GM12878 (cell line): ENCODE results near the gene SEC63. TPM values are rescaled to one million over a fixed set of nuclear protein-coding genes. Genes with fewer than 3 reads are reported as not detected.
"Not testable (repeated sequence)": the region's sequence is repeated elsewhere in the genome, so short reads cannot be mapped to it uniquely, and the experiment has no call there.

Experiments used
- ATAC-seq: fragments of 200-7000 bp; cut with Tn5 transposase; 3 replicates; pipeline ENCODE4 v1.9.1; 2020; ENCODE audit warnings: mild to moderate bottlenecking, moderate library complexity
- BruUV-seq: library from RNA; stranded (reverse); fragments of 400-500 nt; replicated peaks from 2 replicates; lab custom pipeline; 2021; lab: Mats Ljungman, UMichigan
- CTCF ChIA-PET: fragments of 300-600 bp; sonication (Branson Sonifier 250); formaldehyde crosslinking; extraction: SDS; loops from one replicate; lab custom pipeline; 2021; ENCODE audit warnings: inconsistent platforms; lab: Yijun Ruan, JAX
- POLR2A ChIA-PET: fragments of 350-600 bp; formaldehyde crosslinking; extraction: SDS; loops from one replicate; lab custom pipeline; 2021; ENCODE audit warnings: inconsistent platforms; lab: Charles Lee
- RAD21 ChIA-PET: fragments of 300-600 bp; sonication (Branson Sonifier 250); formaldehyde crosslinking; loops from one replicate; lab custom pipeline; 2023; ENCODE audit warnings: antibody characterized with exemption; ENCODE audit not compliant: unreplicated experiment; lab: Charles Lee
- SMC1A ChIA-PET: fragments of 300-600 bp; sonication (Branson Sonifier 250); formaldehyde crosslinking; loops from one replicate; lab custom pipeline; 2023; ENCODE audit not compliant: unreplicated experiment, uncharacterized antibody; lab: Charles Lee
- DNase-seq: peaks from one replicate; pipeline ENCODE4 v3.0.0-alpha.2; 2011; ENCODE audit warnings: low read depth, low spot score
- FAIRE-seq: peaks from 3 replicates; lab custom pipeline; 2011; peaks lifted over from hg19 to GRCh38; lab: Jason Lieb, UNC
- H2AFZ ChIP-seq: 2 replicates; pipeline ENCODE4 v1.6.0; 2011; ENCODE audit warnings: low read depth, low read length, control low read depth; ENCODE audit not compliant: control insufficient read depth
- H3K27ac ChIP-seq: 2 replicates; pipeline ENCODE4 v1.5.1; 2011; ENCODE audit warnings: control low read depth; ENCODE audit not compliant: control insufficient read depth, insufficient read depth
- H3K27me3 ChIP-seq, 2 experiments: replicated peaks in 1 of 2; 2 replicates each; pipeline versions ENCODE4 v1.6.0 to v1.6.1; 2011; ENCODE audit warnings: low read length in 1 of 2; ENCODE audit not compliant: control insufficient read depth in 2 of 2, insufficient read depth in 2 of 2
- H3K36me3 ChIP-seq, 2 experiments: 2 replicates each; pipeline ENCODE4 v1.5.1; 2011; ENCODE audit warnings: low read length in 1 of 2; ENCODE audit not compliant: control insufficient read depth in 2 of 2, insufficient read depth in 2 of 2
- H3K4me1 ChIP-seq: 2 replicates; pipeline ENCODE4 v1.6.1; 2011; ENCODE audit warnings: mild to moderate bottlenecking, low read length, moderate library complexity, mixed read lengths; ENCODE audit not compliant: control insufficient read depth, insufficient read depth
- H3K4me2 ChIP-seq: 2 replicates; pipeline ENCODE4 v1.6.0; 2011; ENCODE audit warnings: control low read depth; ENCODE audit not compliant: control insufficient read depth, insufficient read depth
- H3K4me3 ChIP-seq: fragments of 200-600 bp; sonication (generic); 2 replicates; pipeline ENCODE4 v1.5.1; 2016
- H3K79me2 ChIP-seq: 2 replicates; pipeline ENCODE4 v1.6.0; 2011; ENCODE audit warnings: low read length; ENCODE audit not compliant: control insufficient read depth, insufficient read depth
- H3K9ac ChIP-seq: 2 replicates; pipeline ENCODE4 v1.8.0; 2011; ENCODE audit warnings: low read length, control low read depth, mixed read lengths; ENCODE audit not compliant: control insufficient read depth, insufficient read depth
- H3K9me3 ChIP-seq: replicated peaks from 3 replicates; pipeline ENCODE4 v1.5.1; 2011; ENCODE audit warnings: mild to moderate bottlenecking, low read length; ENCODE audit not compliant: control insufficient read depth, insufficient read depth
- H4K20me1 ChIP-seq: 2 replicates; pipeline ENCODE4 v1.6.0; 2011; ENCODE audit not compliant: control insufficient read depth, insufficient read depth
- ATF7 ChIP-seq: fragments of 450-650 bp; IDR thresholded peaks from 2 replicates; pipeline ENCODE4 v1.6.1; 2016; ENCODE audit warnings: low read depth, mild to moderate bottlenecking
- BHLHE40 ChIP-seq, 2 experiments: fragments of 450-650 bp in 1 of 2; IDR thresholded peaks; 2 replicates each; pipeline ENCODE4 v1.6.1; 2011 to 2017; ENCODE audit warnings: low read depth in 2 of 2, borderline replicate concordance in 1 of 2, improper control_type of control experiment in 1 of 2, low read length in 1 of 2, mild to moderate bottlenecking in 1 of 2
- CBFB ChIP-seq: IDR thresholded peaks from 2 replicates; pipeline ENCODE4 v1.6.1; 2016; ENCODE audit warnings: antibody characterized with exemption, low read depth
- FOS ChIP-seq: IDR thresholded peaks from 3 replicates; pipeline ENCODE4 v1.6.1; 2011; ENCODE audit warnings: borderline replicate concordance; ENCODE audit not compliant: insufficient read length; ENCODE audit errors: extremely low read depth
- GATAD2B ChIP-seq: fragments of 450-650 bp; conservative IDR thresholded peaks from 2 replicates; pipeline ENCODE4 v1.6.1; 2017; ENCODE audit warnings: low read depth, mild to moderate bottlenecking, moderate library complexity
- NFIC ChIP-seq: IDR thresholded peaks from 2 replicates; pipeline ENCODE4 v1.6.1; 2012; ENCODE audit warnings: low read depth, mild to moderate bottlenecking, inconsistent platforms, low read length, moderate library complexity
- NFYB ChIP-seq: IDR thresholded peaks from 2 replicates; pipeline ENCODE4 v1.6.1; 2011; ENCODE audit warnings: low read depth, mild to moderate bottlenecking, low read length, improper control_type of control experiment, moderate library complexity; ENCODE audit not compliant: insufficient read depth
- RBBP5 ChIP-seq: fragments of 200-600 bp; sonication (generic); conservative IDR thresholded peaks from 2 replicates; pipeline ENCODE4 v1.6.1; 2016
- SIX5 ChIP-seq: IDR thresholded peaks from 2 replicates; pipeline ENCODE4 v1.6.1; 2011; ENCODE audit warnings: mild to moderate bottlenecking, low read depth, low read length, moderate library complexity; ENCODE audit not compliant: severe bottlenecking
- SMAD5 ChIP-seq: IDR thresholded peaks from 2 replicates; pipeline ENCODE4 v1.6.1; 2016; ENCODE audit warnings: antibody characterized with exemption, low read depth
- STAT3 ChIP-seq: IDR thresholded peaks from 2 replicates; pipeline ENCODE4 v1.6.1; 2011; ENCODE audit warnings: low read depth, low read length, improper control_type of control experiment
- TARDBP ChIP-seq: IDR thresholded peaks from 2 replicates; pipeline ENCODE4 v1.6.1; 2016; ENCODE audit warnings: borderline replicate concordance
- ZNF622 ChIP-seq: fragments of 450-650 bp; IDR thresholded peaks from 2 replicates; pipeline ENCODE4 v1.6.1; 2017; ENCODE audit warnings: mild to moderate bottlenecking, inconsistent platforms
- WGBS: methylation state at CpG from one replicate; pipeline ENCODE4 v1.1.6; 2016; ENCODE audit warnings: low lambda C conversion rate; ENCODE audit not compliant: insufficient replicate concordance, insufficient coverage; ENCODE audit errors: missing lambda C conversion rate; 5-methylcytosine and 5-hydroxymethylcytosine counted together
- in situ Hi-C: fragments of 300-500 bp; cut with MboI; formaldehyde crosslinking; loops from 9 replicates; pipeline ENCODE4 v1.14.3; 2018; ENCODE audit warnings: mixed read lengths
- intact Hi-C: fragments of 100-400 bp; cut with micrococcal nuclease; formaldehyde crosslinking; loops from one replicate; pipeline ENCODE4 v1.14.2; 2022; ENCODE audit not compliant: unreplicated experiment
- polyA plus RNA-seq, 11 experiments: library from polyadenylated mRNA; depleted of rRNA in 4 of 11; unstranded in 6 of 11; stranded (reverse) in 5 of 11; fragments of >200 nt; fragmentation: Nextera tagmentation in 4 of 11; fragmentation: Illumina TruSeq in 1 of 11; extraction: Ambion mirVana in 4 of 11; extraction: Trizol in 1 of 11; gene quantifications; 1 replicate in 1 of 11; 2 replicates in 10 of 11; pipeline versions ENCODE4 v1.2.1 to v1.2.3, GENCODE V29; 2011 to 2016; ENCODE audit warnings: inconsistent platforms in 2 of 11, missing spikeins in 2 of 11, low read depth in 1 of 11
- total RNA-seq, 4 experiments: library from RNA; depleted of rRNA in 3 of 4; stranded (reverse); fragments of >200 nt in 3 of 4; fragmentation: Illumina TruSeq in 1 of 4; extraction: Trizol in 1 of 4; gene quantifications; 2 replicates each; pipeline versions ENCODE4 v1.2.1 to v1.2.3, GENCODE V29; 2013 to 2021
- TF ChIP-seq, protein P1 (sequence below): fragments of 450-650 bp; IDR thresholded peaks from 2 replicates; pipeline ENCODE4 v1.6.1; 2014; ENCODE audit warnings: mild to moderate bottlenecking
- TF ChIP-seq, protein P2 (sequence below): IDR thresholded peaks from 2 replicates; pipeline ENCODE4 v1.6.1; 2011; ENCODE audit warnings: borderline replicate concordance, low read depth, mild to moderate bottlenecking, moderate library complexity, low read length; ENCODE audit not compliant: insufficient read depth, poor library complexity, severe bottlenecking

SEC63 gene
- total and polyA plus RNA-seq, 10 of the 15 experiments (the other 5 are each of a cell fraction or from before 2014, with no cell fraction given), result 10.1 to 87.0 (median 34.3) TPM

DNA sequence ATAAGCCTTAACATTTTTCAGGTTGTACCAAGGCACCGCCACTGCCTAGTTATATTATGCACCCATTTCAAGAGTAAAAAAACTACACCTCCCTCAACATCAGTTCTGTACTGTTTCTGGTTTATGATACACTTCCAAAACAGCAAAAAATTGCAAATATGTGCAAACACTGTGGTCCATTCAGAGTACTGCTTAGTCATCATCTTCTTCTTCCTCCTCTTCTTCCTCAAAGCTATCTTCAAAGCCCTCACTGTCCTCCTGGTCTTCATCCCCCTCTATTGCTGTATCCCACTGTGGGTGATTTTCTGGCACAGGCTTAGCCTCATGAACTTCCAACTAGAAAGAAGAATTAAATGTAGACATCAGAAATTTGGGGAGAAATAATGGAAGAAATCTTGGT lies 86.5 kb downstream of the SEC63 start:
- H2AFZ ChIP-seq, H3K27ac ChIP-seq, H4K20me1 ChIP-seq, H3K27me3 ChIP-seq, DNase-seq, in situ Hi-C loops, BruUV-seq, H3K79me2 ChIP-seq, H3K4me1 ChIP-seq, FAIRE-seq, H3K9ac ChIP-seq, H3K4me2 ChIP-seq, RAD21 ChIA-PET, H3K4me3 ChIP-seq, ATAC-seq, H3K9me3 ChIP-seq, H3K36me3 ChIP-seq: not testable (repeated sequence)
- CTCF ChIA-PET, result interaction anchor here (0.9 to 1.1 kb wide), 2 partner anchors 197 to 200 kb away, joined by 3 read pairs; no protein-coding TSS in a partner anchor
- WGBS, result 100% methylated on average over 1 of the region's 1 CpG
- SMC1A ChIA-PET, result interaction anchor here (1.8 kb wide), 1 partner anchor 40 kb away, joined by 3 read pairs; no protein-coding TSS in a partner anchor
- POLR2A ChIA-PET, result interaction anchor here (0.7 kb wide), 1 partner anchor 54 kb away, joined by 3 read pairs; no protein-coding TSS in a partner anchor
- intact Hi-C loops, result loop anchor here (10.0 kb wide), 1 partner anchor 183 kb away; no protein-coding TSS in a partner anchor

DNA sequence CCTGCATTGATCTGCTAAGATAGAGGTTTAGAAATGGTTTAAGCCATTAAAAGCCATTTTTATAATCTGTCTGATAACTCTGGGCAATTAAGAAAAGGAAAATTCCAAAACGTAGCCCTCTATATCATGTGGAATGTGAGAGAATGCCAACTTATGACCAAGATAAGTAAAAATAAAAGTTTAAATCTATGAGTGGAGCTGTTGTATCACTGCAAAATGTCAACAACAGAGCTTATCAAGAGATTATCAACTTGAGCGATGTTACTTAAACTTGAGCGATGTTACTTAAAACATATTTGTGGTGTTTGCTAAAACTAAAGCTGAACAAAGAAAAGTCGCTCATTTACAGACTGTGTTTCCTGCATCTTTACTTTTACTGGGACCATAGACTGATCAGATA lies 87.0 kb downstream of the SEC63 start:
- SMC1A ChIA-PET, result interaction anchor here (0.7 to 1.8 kb wide), 2 partner anchors 41 to 172 kb away, joined by 3 read pairs; no protein-coding TSS in a partner anchor

More for the DNA sequence above, 87.0 kb downstream of the SEC63 start:
- POLR2A ChIA-PET, result interaction anchor here (0.7 kb wide), 1 partner anchor 54 kb away, joined by 3 read pairs; no protein-coding TSS in a partner anchor
- Histone ChIP-seq H3K27me3 (no peaks in the 10 kb centered on the region), H3K36me3 (peaks cover 2 to 4% of the 10 kb centered on the region in 2 experiments; a peak in 3 of 4 replicates), H3K4me3 (no peak overlapping the region), H3K79me2 (no peaks in the 10 kb centered on the region), H3K9ac (no peak overlapping the region), H3K4me1 (0 out of 2 replicates have a peak, but pooled peaks cover 5% of the 10 kb centered on the region), H3K9me3 (no peaks in the 10 kb centered on the region), H3K27ac (no peak overlapping the region), H4K20me1 (no peaks in the 10 kb centered on the region)
- no peak for FAIRE-seq
- intact Hi-C loops, result loop anchor here (10.0 kb wide), 1 partner anchor 184 kb away; no protein-coding TSS in a partner anchor
- BruUV-seq, result TSS peak; percentile 80
- RAD21 ChIA-PET, result no interaction called here
- CTCF ChIA-PET, result interaction anchor here (0.6 to 1.1 kb wide), 4 partner anchors 197 to 658 kb away, joined by 3 read pairs; no protein-coding TSS in a partner anchor
- TF ChIP-seq SIX5 (no peak), ZNF622 (no peak), GATAD2B (no peak), FOS (no peak), CBFB (no peak), SMAD5 (no peak), ATF7 (no peak), STAT3 (no peak), TARDBP (no peak), RBBP5 (no peak), NFYB (no peak), BHLHE40 (IDR thresholded peaks at IDR 0.05; ENCODE audit: borderline replicate concordance in 1 of 2, low read depth in 2 of 2, low read length in 1 of 2) (no peak), NFIC (no peak)
- TF ChIP-seq, protein P1, sequence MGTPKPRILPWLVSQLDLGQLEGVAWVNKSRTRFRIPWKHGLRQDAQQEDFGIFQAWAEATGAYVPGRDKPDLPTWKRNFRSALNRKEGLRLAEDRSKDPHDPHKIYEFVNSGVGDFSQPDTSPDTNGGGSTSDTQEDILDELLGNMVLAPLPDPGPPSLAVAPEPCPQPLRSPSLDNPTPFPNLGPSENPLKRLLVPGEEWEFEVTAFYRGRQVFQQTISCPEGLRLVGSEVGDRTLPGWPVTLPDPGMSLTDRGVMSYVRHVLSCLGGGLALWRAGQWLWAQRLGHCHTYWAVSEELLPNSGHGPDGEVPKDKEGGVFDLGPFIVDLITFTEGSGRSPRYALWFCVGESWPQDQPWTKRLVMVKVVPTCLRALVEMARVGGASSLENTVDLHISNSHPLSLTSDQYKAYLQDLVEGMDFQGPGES, result no peak
- TF ChIP-seq, protein P2, sequence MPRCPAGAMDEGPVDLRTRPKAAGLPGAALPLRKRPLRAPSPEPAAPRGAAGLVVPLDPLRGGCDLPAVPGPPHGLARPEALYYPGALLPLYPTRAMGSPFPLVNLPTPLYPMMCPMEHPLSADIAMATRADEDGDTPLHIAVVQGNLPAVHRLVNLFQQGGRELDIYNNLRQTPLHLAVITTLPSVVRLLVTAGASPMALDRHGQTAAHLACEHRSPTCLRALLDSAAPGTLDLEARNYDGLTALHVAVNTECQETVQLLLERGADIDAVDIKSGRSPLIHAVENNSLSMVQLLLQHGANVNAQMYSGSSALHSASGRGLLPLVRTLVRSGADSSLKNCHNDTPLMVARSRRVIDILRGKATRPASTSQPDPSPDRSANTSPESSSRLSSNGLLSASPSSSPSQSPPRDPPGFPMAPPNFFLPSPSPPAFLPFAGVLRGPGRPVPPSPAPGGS, result no peak
- TF ChIP-seq, all 136 proteins: peak for 0
- no peak overlapping the region for H2AFZ ChIP-seq
- no peak for DNase-seq
- H3K4me2 ChIP-seq, result no peak overlapping the region
- no peak for ATAC-seq
- in situ Hi-C loops, result no loop called here
- over 99% methylated on average over 4 of the region's 4 CpGs for WGBS
